GM23338 (cell line): ENCODE measurements around the gene KCNF1.

ENCODE experiments used
- CTCF ChIP-seq, 2 experiments: fragments of 200-600 bp in 1 of 2; sonication (generic) in 1 of 2; conservative IDR thresholded peaks; 2 replicates each; pipeline versions ENCODE4 v1.5.1 to v1.6.1; 2016 to 2017; ENCODE audit warnings: antibody characterized with exemption in 2 of 2, low read depth in 2 of 2, mild to moderate bottlenecking in 2 of 2, moderate library complexity in 1 of 2
- EZH2 ChIP-seq: fragments of 200-600 bp; sonication (generic); IDR thresholded peaks from one replicate; pipeline ENCODE4 v1.8.0; 2017; ENCODE audit warnings: antibody characterized with exemption, mild to moderate bottlenecking, low read depth; ENCODE audit not compliant: unreplicated experiment
- EZH2phosphoT487 ChIP-seq: fragments of 200-600 bp; sonication (generic); IDR thresholded peaks from one replicate; pipeline ENCODE4 v1.8.1; 2018; ENCODE audit warnings: antibody characterized with exemption; ENCODE audit not compliant: unreplicated experiment
- JUNB ChIP-seq: IDR thresholded peaks from one replicate; pipeline ENCODE4 v1.6.1; 2016; ENCODE audit warnings: antibody characterized with exemption; ENCODE audit not compliant: unreplicated experiment
- NANOG ChIP-seq: IDR thresholded peaks from 2 replicates; pipeline ENCODE4 v1.6.1; 2016; ENCODE audit warnings: antibody characterized with exemption, borderline replicate concordance
- POLR2AphosphoS5 ChIP-seq: IDR thresholded peaks from 2 replicates; pipeline ENCODE4 v1.6.1; 2016; ENCODE audit warnings: antibody characterized with exemption, low read depth
- REST ChIP-seq: IDR thresholded peaks from one replicate; pipeline ENCODE4 v1.6.1; 2018; ENCODE audit warnings: antibody characterized with exemption; ENCODE audit not compliant: unreplicated experiment
- ZNF462 ChIP-seq: fragments of 250-450 bp; sonication (Bioruptor Pico); IDR thresholded peaks from 2 replicates; pipeline ENCODE4 v1.5.0; 2020; ENCODE audit warnings: mild to moderate bottlenecking, moderate library complexity
- TF ChIP-seq, protein P1 (sequence below): IDR thresholded peaks from 2 replicates; pipeline ENCODE4 v1.6.1; 2016; ENCODE audit warnings: antibody characterized with exemption

DNA sequence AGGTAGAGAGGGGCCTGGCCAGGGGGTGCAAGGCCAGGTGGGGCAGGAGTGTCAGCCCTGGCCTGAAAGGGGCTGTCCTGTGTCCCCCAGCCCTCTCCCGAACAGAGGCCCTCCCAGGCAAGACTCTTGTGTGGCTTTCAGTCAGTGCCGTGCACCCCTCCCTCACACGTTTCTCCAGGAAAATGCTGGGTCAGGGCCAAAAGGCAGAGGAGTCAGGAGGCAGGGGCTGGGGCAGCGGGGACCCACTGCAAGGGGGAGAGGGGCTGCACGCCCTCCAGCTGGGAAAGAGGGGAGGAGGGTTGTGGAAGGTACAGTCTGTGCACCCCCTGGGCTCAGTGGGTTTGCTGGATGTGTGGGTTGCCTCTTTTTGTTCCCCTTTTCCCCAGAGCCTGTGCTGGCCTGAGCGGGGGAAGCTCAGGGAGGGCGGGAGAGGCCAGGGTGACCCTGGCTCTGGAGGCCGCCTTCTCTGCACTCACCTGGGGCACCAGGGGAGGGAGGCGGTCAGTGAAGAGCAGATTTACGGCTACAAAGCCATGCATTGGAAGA is 4.1 kb downstream of the KCNF1 start:
- TF ChIP-seq CTCF (conservative IDR thresholded peaks at IDR 0.05; ENCODE audit: low read depth in 2 of 2): no peak
- no peak for TF ChIP-seq REST
- no peak for TF ChIP-seq EZH2
- no peak for TF ChIP-seq POLR2AphosphoS5
- TF ChIP-seq, protein P1, sequence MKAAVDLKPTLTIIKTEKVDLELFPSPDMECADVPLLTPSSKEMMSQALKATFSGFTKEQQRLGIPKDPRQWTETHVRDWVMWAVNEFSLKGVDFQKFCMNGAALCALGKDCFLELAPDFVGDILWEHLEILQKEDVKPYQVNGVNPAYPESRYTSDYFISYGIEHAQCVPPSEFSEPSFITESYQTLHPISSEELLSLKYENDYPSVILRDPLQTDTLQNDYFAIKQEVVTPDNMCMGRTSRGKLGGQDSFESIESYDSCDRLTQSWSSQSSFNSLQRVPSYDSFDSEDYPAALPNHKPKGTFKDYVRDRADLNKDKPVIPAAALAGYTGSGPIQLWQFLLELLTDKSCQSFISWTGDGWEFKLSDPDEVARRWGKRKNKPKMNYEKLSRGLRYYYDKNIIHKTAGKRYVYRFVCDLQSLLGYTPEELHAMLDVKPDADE: no peak
- TF ChIP-seq ZNF462: no peak
- no peak for TF ChIP-seq NANOG
- TF ChIP-seq JUNB: no peak
- no peak for TF ChIP-seq EZH2phosphoT487
